HG02588 (cell line): ENCODE results near the gene RINL.

ENCODE experiments used
- ATAC-seq: cut with Tn5 transposase; IDR thresholded peaks from one replicate; pipeline ENCODE4 v1.9.1; 2021; ENCODE audit warnings: mild to moderate bottlenecking, moderate library complexity; ENCODE audit not compliant: unreplicated experiment

Gene RINL, protein sequence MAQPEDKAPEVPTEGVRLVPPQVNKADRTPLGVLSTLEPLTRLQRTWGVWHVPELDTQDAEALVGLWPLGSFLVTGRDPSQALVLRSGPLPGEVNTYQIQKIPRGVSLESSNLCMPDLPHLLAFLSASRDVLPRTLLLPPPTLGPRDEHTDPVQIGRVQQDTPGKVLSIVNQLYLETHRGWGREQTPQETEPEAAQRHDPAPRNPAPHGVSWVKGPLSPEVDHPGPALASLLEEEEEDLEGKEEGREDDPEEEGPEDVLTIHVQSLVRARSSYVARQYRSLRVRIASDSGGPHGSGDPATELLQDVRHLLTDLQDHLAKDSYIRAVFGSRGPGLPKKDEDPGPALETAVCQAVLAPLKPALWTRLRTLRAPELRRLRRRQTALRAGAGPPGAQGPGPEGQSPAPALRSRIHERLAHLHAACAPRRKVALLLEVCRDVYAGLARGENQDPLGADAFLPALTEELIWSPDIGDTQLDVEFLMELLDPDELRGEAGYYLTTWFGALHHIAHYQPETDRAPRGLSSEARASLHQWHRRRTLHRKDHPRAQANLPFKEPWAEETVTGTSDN

DNA sequence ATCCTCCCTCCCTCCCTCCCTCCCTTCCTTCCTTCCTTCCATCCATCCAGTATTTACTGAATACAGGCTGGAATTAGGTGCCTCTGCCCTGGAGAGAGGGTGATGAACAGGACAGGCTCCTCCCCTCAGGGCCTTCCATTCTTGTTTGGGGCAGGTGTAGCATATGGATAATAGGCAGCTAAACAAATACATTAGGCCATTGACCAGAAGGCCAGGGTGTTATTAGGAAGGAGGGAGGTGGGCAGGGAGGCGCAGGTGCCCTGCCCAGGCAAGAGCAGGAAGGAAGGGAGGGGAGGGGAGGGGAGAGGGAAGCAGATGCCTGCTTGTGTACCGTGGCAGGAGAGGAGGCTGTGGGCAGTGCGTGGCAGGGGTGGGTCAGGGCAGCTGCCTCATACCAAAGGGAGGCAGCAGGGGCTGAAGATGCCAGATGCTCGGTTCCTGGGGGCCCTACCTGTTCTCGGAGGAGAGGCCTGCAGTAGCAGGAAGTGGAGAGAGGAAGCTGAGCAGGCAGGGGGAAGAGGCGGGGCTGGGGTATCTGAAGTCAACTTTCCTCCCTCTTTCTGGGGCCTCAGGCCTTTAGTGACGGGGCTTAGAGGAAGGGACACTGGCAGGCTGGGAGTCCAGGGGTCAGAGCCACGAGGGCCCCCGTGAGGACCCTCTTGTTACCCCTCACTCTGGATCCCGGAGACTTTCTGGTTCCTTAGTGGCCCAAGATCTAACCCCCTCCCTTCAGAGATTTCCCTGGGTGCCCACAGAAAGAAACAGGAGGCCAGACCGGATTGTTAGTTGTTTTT is at the start of gene RINL:
Gene RINL, minus strand, starts transcription at position 495 of the 794 bp plus-strand sequence. CDS start 1,533 bp downstream, outside the sequence.
- ATAC-seq: no peak

DNA sequence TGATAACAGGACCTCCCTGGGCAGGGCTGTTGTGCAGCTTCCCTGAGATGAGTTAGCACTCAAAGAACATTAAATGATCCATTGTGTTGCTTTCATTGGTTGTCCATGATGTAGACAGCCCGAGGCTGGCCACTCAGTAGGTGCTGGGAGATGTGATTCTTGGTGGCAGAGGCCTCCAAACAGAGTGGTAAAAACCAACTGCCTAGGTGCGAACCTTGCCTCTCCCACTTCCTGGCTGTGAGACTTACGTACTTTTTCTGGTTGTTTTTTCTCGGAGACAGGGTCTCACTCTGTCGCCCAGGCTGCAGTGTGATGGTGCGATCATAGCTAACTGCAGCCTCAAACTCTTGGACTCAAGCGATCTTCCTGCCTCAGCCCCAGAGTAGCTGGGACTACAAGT is 46.3 kb upstream of the RINL start:
- ATAC-seq: no peak

DNA sequence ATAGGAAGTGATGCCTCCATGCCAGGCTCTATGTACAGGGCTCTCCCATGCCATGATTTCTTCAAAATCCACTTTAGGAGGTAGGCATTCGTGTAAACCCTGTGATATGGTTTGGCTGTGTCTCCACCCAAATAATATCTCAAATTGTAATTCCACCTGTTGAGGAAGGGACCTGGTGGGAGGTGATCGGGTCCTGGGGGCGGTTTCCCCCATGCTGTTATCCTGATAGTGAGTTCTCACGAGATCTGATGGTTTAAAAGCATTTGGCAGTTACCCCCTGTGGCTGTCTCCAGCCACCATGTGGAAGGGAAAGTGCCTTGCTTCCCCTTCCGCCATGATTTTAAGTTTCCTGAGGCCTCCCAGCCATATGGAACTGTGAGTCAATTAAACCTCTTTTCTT is 44.4 kb upstream of the RINL start:
- ATAC-seq: no peak

DNA sequence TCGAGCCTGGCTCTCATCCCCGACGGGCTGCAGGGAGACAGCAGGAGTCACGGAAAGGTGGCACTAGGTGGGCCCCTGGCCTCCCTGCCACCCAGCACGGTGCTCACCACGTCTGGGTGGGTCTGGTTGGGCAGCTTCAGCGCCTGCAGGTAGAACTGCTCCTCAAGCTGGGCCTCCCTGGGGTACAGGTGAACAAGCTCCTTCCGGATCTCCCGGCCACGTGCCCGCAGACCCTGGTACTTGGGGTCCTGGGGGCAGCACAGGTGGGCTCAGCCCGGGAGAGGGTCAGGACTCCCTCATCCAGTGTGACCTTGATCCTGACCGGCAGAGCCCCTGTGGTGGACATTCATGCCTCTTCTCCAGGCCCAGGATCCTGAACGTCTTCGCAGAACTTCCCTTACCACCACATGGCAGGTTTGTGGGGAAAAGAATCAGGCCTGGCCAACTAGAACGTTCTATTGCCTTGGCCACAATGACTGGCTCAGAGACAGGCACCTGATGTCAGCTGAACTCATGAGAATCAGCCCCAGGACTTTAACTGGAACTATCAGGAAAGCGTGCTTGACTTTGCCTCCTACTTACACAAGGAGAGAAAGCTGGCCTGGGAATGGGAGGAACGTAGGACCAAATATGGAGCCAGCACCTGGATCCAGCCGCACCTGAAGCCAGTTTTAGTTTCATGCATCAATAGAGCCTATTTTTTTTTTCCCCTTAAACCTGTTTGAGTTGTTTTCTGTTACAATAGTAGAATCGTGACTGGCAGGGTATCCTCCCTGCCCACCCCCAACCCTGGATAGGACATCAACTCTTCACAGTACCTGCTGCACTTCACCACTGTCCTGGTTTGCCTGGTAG is 43.6 kb upstream of the RINL start:
- no peak for ATAC-seq

DNA sequence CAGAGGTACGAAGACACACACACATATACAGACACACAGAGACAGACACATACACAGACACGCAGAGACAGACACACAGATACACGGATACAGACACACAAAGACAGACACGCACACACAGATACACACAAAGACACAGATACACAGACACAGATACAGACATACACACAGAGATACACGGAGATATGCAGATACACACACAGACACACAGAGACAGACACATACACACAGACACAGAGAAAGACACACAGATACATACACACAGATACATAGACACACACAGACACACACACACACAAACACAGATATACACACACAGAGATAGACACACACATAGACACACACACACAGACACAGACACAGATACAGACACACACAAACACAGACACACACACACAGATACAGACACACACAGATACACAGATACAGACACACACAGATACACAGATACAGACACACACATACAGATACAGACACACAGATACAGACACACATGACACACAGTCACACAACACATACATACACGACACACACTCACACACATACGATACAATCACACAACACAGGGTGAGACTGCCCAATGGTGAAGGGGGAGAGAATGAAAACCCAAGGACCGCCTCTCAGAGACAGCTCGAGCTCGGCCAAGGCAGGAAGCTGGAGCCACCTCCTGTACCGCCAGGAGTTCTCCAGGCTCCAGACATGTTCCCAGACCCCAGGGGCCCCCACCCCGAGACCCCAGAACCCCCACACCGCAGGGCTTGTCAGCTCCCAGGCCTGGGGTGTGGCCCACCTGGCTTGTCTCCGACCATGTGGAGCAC is 42.7 kb upstream of the RINL start:
- ATAC-seq: no peak

DNA sequence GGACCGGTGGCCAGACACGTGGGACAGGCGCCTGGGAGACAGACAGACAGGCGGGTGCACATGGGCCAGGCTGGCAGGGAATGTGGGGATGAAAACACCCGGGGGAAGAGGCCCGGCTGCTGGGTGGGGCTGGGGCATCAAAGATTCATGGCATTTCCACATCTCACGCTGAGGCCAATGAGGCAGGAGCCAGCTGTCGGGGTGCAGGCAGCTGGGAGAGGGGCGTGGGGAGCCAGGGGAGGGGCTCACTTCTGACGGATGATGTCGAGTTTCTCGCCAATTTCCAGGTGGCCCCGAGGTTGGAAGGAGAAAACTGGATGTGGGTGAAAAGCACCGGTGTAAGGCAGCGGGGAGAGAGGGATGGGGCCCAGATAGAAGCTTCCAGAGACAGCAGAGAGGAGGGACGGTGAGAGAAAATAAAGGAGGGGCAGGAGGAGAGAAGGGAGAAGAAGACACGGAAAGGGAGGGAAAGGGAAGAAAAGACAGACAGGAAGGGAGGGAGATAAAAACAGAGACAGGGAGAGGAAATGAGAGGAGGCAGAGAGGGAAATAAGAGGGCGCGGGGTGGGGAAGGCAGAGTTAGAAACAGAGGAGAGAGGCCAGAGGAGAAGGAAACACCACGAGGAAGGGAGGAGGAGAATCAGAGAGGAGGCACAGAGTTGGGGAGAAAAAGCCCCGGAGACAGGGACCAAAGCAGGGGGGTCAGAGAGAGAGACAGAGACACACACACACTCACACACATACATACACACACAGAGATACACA is 41.9 kb upstream of the RINL start:
- no peak for ATAC-seq

DNA sequence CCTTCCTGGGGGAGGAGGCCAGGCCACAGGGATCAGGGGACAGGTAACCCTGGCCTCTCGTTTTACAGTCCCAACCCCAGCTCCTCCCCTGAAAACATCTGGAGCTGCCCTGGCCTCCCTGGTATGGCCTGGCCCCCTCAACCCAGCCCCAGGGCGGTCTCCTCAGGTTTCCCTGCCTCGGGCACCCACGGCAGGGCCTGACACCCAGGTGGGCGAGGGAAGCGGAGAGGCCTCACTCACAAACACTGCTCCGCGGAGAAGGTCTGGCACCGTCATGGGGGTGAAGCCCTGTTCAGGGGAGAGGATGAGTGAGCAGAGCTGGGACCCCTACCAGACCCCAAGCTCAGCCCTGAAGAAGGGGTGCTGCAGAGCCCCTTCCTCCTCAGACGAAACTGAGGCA is 40.5 kb upstream of the RINL start:
- no peak for ATAC-seq

DNA sequence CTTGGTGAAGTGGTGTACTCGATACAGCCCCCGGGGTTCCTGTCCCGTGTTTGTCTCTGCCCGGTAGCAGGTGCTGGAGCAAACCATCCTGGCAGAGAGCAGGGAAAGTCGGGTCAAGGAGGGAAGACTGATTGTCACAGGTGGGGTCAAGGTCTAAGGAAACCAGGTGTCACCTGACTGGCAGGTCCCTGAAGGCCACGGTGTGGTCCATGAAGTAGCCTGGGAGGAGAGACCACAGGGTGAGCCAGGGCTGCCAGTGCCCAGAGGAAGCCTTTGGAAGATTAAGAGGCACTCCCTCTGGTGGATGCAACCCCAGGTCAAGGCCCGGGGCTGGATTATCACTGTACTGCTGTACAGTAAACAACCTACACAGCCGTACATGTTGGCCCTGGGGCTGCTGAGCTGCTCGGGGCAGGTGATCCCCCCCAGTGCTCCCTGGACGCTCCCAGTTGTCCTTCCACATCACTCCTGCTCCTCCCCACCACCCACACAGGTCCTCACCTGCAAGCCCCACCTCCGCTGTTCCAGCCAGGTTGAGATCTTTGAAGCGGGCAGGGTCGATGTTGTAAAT is 39.9 kb upstream of the RINL start:
- ATAC-seq: no peak

DNA sequence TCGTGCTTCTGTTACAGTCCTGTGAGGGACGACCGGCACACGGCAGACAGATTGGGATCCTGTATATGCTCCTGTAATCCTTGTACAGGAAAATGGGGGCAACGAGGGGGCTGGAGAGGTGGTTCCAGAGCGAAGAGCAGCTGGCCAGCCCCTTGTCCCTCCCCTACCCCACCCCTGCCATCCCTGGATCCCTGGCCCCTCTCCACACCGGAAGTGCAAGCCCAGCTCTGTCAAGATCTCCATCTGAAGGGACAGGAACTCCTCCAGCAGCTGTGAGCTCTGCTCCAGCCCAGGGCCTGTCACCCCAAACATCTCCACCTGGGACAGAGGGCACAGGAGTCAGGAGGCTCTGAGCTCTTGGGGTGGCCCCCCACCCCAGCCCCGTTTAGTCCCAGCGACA is 39.4 kb upstream of the RINL start:
- no peak for ATAC-seq

DNA sequence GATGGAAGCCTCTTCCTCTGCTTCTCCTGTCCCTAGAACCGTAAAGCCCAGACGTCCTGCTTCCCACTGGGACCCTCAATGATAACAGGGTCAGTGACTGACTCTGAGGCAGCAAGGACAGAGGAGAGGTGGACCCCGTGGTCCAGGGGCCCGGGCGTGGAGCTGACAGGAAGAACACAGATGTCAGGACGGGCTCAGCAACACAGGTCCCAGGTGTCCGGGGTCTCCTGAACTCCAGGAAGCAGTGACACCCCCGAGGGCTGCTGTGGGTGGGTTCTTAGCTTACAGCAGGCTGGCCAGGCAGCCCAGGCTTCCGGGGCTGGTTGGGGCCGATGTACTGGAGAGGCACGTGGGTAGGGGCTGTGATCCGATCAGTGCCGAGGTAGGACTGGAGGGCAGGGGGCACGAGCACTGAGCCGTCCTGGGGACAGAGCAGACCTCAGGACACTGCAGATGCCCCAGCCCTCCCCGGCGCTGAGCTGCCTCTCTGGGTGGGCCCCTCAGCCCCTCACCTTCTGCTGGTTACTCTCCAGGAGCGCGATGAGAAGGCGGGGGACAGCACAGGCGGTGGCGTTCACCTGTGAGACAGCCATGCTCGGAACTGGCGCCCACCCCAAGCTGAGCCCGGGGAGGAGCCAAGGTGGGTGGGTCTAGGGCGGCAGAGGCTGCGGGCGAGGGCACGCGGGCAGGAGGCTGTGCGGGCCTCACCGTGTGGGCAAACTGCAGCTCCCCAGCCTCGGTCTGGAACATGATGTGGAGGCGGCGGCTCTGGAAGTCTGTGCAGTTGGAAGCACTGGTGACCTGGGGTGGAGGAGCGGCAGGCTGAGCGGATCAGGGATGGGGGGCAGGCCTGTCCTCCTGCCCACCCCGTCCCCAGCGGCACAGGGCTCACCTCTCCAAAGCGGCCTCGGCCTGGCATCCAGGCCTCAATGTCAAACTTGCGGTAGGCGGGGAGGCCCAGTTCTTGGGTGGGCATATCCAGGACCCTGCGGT is 37.5 kb upstream of the RINL start:
- no peak for ATAC-seq

DNA sequence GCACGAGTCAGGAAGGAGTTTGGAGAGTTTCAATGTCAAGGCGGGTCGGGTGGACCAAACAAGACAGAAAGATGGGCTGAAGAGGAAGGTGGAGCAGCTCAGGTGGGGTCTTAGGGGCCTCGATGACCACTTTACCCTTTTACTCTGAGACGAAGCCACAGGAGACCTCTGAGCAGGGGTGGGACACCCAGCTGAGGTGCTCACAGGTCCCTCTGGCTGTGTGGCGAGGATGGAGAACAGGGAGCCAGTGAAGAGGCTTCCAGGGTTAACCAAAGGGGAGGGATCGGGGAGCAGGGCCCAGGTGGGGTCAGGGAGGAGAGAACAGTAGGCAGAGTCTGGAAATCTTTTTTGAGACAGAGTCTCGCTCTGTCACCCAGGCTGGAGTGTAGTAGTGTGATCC is 35.9 kb upstream of the RINL start:
- no peak for ATAC-seq

DNA sequence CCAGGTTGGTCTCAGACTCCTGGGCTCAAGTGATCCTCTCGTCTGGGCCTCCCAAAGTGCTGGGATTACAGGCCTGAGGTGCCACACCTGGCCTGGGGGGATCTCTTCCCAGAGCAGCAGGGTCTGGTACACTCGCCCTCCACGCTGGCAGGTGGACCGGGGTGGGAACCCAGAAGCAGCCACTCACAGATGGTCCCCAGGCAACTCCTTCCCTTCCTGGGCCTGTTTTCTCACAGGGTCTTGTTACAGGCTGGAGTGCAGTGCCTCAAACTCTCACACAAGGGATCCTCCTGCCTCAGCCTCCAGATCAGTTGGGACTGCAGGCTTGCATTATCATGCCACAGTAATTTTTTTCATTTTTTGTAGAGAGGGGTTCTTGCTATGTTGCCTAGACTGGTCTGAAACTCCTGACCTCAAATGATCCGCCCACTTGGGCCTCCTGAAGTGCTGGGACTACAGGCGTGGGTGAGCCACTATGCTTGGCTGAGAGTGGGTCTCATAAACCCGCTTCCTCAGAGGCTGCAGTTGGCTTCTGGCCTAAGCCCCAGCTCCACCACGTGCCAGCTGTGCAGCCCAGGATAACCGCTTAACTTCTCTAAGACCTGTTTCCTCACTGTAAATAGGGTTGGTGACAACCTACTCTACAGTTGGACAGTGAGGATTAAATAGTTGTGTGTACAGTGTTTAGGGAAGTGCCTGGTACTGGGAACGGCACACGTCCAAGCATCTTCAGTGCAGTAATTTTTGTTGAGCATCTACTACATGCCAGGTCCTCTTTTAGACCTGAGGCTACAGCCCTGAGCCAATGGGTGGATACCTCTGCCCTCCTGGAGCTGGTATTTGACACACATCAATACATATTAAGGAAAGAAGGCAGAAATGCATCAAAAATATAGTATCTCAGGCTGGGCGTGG is 34.8 kb upstream of the RINL start:
- no peak for ATAC-seq

DNA sequence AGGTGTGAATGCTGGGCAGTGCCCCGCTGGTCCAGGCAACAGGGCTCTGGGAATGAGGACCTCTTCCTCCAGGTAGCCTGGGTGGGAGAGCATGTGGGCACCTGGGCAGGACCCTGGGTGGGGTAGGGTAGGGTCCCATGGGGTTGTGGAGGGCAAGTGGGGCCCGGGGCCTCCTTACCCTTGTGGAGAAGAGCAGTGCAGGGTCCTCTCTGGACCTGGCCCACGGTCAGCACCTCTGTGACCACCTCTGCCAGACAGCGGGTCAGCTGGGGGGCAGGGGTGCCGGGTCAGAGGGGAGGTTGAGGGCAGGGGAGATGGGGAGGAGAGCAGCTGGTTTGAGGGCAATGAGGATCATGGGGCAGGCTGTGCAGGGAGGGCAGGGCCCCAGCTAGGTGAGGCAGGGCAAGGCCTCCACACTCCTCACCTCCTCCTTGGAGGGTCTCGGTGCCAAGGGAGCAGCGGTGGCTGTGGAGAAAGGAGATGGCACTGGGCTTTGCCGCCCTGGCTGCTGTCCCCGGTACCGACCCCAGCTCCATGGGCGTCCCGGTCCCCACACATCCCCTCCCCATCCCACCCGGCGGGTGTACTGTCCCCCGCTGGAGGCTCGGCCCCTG is 33.4 kb upstream of the RINL start:
- ATAC-seq: no peak

DNA sequence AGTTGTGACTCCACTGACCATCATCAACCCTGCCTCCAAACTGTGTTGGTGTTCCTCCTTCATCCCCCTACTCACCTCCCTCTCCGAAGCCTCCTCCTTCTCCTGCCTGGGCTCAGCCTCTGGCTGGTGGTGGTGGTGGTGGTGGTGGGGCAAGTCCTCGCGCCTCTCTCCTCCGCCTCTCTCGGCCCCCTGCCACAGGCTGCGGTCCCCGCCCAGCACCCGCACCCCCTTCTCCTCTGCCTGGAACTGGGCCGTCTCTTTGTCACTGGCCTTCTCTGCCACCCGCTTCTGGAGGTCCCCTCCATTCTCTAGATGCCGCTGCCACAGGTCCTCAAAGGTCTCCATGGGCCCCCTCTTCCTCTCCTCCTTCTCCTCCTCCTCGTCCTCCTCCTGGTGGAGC is 32.4 kb upstream of the RINL start:
- ATAC-seq: no peak

DNA sequence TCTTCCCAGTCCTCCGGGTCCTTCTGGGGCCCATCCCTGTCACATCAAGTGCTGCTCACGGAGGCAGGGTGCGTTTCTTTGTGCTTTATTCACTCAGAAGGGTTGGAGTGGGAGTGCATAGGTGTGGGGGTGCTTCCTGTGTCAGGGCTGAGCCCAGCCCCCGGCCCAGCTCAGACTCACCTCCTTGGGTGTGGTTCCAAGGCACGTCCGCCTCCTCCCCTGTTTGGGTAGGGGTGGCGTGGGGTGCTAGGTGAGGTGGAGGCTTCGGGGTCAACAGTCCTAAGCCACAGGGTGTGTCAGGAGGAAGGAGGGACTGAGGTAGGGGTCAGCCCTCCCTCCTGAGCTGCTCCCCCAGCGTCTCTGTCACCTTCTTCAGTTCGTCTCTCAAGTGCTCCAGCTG is 30.8 kb upstream of the RINL start:
- no peak for ATAC-seq

DNA sequence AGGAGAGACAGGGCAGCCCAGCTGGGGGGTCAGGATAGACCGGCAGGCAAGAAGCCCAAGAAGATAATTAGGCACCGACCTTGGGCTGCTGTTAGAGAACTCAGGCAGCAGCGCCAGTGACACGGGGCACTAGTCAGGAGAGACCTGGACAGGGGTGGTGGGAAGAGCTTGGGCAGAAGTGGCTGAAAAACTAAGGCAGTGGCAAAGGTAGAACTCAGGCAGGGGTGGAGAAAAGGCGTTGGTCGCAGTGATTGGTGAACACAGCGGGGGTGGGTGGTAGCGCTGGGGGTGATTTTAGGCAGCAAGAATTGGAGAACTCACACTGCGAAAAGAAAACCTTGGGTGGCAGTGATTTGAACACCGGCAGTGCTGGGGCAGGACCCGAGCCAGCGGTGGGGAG is 29.6 kb upstream of the RINL start:
- ATAC-seq: no peak
